K562 (cell line): ENCODE results near the gene SHISAL2A. TPM values are rescaled to one million over a fixed set of nuclear protein-coding genes. Genes with fewer than 3 reads are reported as not detected.

Experiments used
- ATF6 ChIP-seq: sonication (generic); formaldehyde crosslinking; IDR thresholded peaks from 2 replicates; pipeline ENCODE4 v1.4.0; 2020; ENCODE audit warnings: mild to moderate bottlenecking, missing genetic modification reagents
- DPF2 ChIP-seq: fragments of 450-650 bp; IDR thresholded peaks from 2 replicates; pipeline ENCODE4 v1.6.1; 2016
- FOXP4 ChIP-seq: sonication (generic); formaldehyde crosslinking; IDR thresholded peaks from 2 replicates; pipeline ENCODE4 v1.8.0; 2022; ENCODE audit warnings: mild to moderate bottlenecking, missing genetic modification reagents, borderline replicate concordance
- JUN ChIP-seq, 2 experiments: sonication (generic) in 1 of 2; formaldehyde crosslinking in 1 of 2; IDR thresholded peaks; 2 replicates each; pipeline versions ENCODE4 v1.6.1 to v1.8.0; 2012 to 2022; ENCODE audit warnings: borderline replicate concordance in 2 of 2, mild to moderate bottlenecking in 2 of 2, improper control_type of control experiment in 1 of 2, low read depth in 1 of 2, low read length in 1 of 2, missing genetic modification reagents in 1 of 2
- KLF1 ChIP-seq: fragments of 450-650 bp; IDR thresholded peaks from 2 replicates; pipeline ENCODE4 v1.6.1; 2016; ENCODE audit warnings: missing genetic modification characterization, missing compliant biosample characterization
- PATZ1 ChIP-seq: fragments of 250-450 bp; sonication (Bioruptor Pico); IDR thresholded peaks from 2 replicates; pipeline ENCODE4 v1.5.0; 2020; ENCODE audit warnings: mild to moderate bottlenecking, borderline replicate concordance
- PKNOX1 ChIP-seq: fragments of 450-650 bp; IDR thresholded peaks from 2 replicates; pipeline ENCODE4 v1.6.1; 2016
- STAT6 ChIP-seq: sonication (generic); formaldehyde crosslinking; IDR thresholded peaks from 2 replicates; pipeline ENCODE4 v1.8.1; 2023; ENCODE audit warnings: mild to moderate bottlenecking, missing genetic modification reagents
- TEAD2 ChIP-seq: fragments of 450-650 bp; IDR thresholded peaks from 2 replicates; pipeline ENCODE4 v1.6.1; 2016; ENCODE audit warnings: missing genetic modification characterization, control low read depth, missing compliant biosample characterization
- ZNF512 ChIP-seq: IDR thresholded peaks from 2 replicates; pipeline ENCODE4 v1.6.1; 2016; ENCODE audit warnings: missing genetic modification characterization, missing compliant biosample characterization
- polyA plus RNA-seq, 8 experiments: library from polyadenylated mRNA; depleted of rRNA in 4 of 8; stranded (reverse) in 5 of 8; unstranded in 3 of 8; fragments of >200 nt; fragmentation: Nextera tagmentation in 2 of 8; fragmentation: Illumina TruSeq in 1 of 8; extraction: Ambion mirVana in 2 of 8; extraction: Trizol in 1 of 8; gene quantifications; 2 replicates each; pipeline versions ENCODE4 v1.2.1 to v1.2.3, GENCODE V29; 2011 to 2014; ENCODE audit warnings: inconsistent platforms in 1 of 8, missing spikeins in 1 of 8
- total RNA-seq, 7 experiments: library from RNA; depleted of rRNA in 6 of 7; stranded (reverse); fragments of >200 nt in 6 of 7; fragmentation: Illumina TruSeq in 2 of 7; extraction: Trizol in 2 of 7; gene quantifications; 2 replicates each; pipeline versions ENCODE4 v1.2.1 to v1.2.3, GENCODE V29; 2011 to 2021; ENCODE audit warnings: low replicate concordance in 1 of 7

Gene SHISAL2A
- total and polyA plus RNA-seq, 9 of the 15 experiments (the other 6 are each of a cell fraction or from before 2014, with no cell fraction given): 0.11 TPM; not detected in 8

GRCh38 chr1:52702886-52703787, 70.2 kb downstream of the SHISAL2A start (continued):
- TF ChIP-seq ATF6: peak; percentile 83; the same call in 1 of the 2 replicates
- TF ChIP-seq STAT6: peak; percentile 27; the same call in 1 of the 2 replicates
- TF ChIP-seq PATZ1: no peak
- TF ChIP-seq TEAD2: no peak
- TF ChIP-seq ZNF512: no peak
- TF ChIP-seq FOXP4 (CRISPR knock-in tag): peak; percentile 84; the same call in 1 of the 2 replicates
- peak; percentile 64 for TF ChIP-seq JUN (IDR thresholded peaks at IDR 0.05; ENCODE audit: borderline replicate concordance, low read depth, low read length)
- no peak; the same call in 1 of the 2 replicates for TF ChIP-seq JUN (CRISPR knock-in tag; IDR thresholded peaks at IDR 0.05; ENCODE audit: borderline replicate concordance)
- TF ChIP-seq PKNOX1: peak; percentile 87
- TF ChIP-seq DPF2: peak; percentile 76
- TF ChIP-seq KLF1: peak; percentile 61; the same call in 1 of the 2 replicates
